ENCODE results near the gene CPPED1.

GRCh38 chr16:12740986-12741610 is 62.6 kb downstream of the CPPED1 start:
- TF ChIP-seq ZNF274 (IDR thresholded peaks at IDR 0.05; ENCODE audit: low read depth, low read length) (no peak), YY1 (IDR thresholded peaks at IDR 0.05; ENCODE audit: insufficient read depth, insufficient read length) (no peak)
